ENCODE data around the gene SGMS1.

- TF ChIP-seq CTCF (IDR thresholded peaks at IDR 0.05; ENCODE audit: insufficient read depth, low read length, poor library complexity, severe bottlenecking) (no peak), EZH2phosphoT487 (conservative IDR thresholded peaks at IDR 0.05; ENCODE audit: low read length) (no peak)
Measured at GRCh38 chr10:50334273-50334672, 289.5 kb downstream of the SGMS1 start.
